Cardiac septum (tissue), 1 donor: Measurements from ENCODE around the gene CIROP. TPM values are rescaled to one million over a fixed set of nuclear protein-coding genes. Genes with fewer than 3 reads are reported as not detected.

Experiments used
- DNase-seq: peaks from one replicate; pipeline ENCODE4 v3.0.0-alpha.2; 2020; ENCODE audit warnings: low spot score
- intact Hi-C: fragments of 100-400 bp; cut with DNase I; formaldehyde crosslinking; loops from one replicate; pipeline ENCODE4 v1.14.0; 2022
- long read RNA-seq: library from polyadenylated mRNA; unstranded; transcript quantifications from one replicate; pipeline ENCODE4 v2.0.0, GENCODE V29; 2021
- total RNA-seq: library from RNA; stranded (reverse); fragmentation: NEBNext Ultra II Directional; extraction: Animal tissue kit (Norgen Biotek cat#: 25700); gene quantifications from one replicate; pipeline ENCODE4 v1.2.1, GENCODE V29; 2021
- donor health status: DM: no; HTN: no; CAD: no.

Gene CIROP, protein sequence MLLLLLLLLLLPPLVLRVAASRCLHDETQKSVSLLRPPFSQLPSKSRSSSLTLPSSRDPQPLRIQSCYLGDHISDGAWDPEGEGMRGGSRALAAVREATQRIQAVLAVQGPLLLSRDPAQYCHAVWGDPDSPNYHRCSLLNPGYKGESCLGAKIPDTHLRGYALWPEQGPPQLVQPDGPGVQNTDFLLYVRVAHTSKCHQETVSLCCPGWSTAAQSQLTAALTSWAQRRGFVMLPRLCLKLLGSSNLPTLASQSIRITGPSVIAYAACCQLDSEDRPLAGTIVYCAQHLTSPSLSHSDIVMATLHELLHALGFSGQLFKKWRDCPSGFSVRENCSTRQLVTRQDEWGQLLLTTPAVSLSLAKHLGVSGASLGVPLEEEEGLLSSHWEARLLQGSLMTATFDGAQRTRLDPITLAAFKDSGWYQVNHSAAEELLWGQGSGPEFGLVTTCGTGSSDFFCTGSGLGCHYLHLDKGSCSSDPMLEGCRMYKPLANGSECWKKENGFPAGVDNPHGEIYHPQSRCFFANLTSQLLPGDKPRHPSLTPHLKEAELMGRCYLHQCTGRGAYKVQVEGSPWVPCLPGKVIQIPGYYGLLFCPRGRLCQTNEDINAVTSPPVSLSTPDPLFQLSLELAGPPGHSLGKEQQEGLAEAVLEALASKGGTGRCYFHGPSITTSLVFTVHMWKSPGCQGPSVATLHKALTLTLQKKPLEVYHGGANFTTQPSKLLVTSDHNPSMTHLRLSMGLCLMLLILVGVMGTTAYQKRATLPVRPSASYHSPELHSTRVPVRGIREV
- not detected for total RNA-seq
- long read RNA-seq, result 0 reads

DNA sequence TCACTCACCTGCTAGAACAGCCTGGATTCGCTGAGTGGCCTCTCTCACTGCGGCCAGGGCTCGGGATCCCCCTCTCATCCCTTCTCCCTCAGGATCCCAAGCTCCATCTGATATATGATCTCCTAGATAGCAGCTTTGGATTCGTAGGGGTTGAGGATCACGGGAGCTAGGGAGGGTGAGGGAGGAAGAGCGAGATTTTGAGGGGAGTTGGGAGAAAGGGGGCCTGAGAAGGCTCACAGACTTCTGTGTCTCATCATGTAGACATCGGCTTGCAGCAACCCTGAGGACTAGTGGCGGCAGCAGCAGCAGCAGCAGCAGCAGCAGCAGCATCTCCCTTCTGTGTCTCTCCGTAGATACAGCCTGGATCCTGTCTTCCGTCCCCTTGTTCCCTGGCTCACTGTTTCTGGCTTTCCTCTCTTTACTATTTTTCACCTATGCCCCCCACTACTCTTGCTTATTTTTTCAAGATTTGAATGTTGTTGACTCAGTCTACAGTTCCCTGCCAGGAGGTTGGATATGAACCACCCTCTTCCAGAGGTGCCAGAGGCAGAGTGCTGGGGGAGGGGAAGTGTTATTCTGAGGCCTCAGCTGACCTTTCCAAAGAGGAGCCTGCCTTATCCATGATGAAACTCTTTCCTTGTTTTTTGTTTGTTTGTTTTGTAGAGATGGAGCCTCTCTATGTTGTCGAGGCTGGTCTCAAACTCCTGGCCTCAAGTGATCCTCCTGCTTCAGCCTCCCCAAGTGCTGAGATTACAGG lies at the start of gene CIROP:
Gene CIROP, minus strand, starts transcription at position 399 of the 757 bp plus-strand sequence. Its CDS starts 69 bp downstream, at position 330.
- DNase-seq, result no peak
- intact Hi-C loops, result no loop called here

DNA sequence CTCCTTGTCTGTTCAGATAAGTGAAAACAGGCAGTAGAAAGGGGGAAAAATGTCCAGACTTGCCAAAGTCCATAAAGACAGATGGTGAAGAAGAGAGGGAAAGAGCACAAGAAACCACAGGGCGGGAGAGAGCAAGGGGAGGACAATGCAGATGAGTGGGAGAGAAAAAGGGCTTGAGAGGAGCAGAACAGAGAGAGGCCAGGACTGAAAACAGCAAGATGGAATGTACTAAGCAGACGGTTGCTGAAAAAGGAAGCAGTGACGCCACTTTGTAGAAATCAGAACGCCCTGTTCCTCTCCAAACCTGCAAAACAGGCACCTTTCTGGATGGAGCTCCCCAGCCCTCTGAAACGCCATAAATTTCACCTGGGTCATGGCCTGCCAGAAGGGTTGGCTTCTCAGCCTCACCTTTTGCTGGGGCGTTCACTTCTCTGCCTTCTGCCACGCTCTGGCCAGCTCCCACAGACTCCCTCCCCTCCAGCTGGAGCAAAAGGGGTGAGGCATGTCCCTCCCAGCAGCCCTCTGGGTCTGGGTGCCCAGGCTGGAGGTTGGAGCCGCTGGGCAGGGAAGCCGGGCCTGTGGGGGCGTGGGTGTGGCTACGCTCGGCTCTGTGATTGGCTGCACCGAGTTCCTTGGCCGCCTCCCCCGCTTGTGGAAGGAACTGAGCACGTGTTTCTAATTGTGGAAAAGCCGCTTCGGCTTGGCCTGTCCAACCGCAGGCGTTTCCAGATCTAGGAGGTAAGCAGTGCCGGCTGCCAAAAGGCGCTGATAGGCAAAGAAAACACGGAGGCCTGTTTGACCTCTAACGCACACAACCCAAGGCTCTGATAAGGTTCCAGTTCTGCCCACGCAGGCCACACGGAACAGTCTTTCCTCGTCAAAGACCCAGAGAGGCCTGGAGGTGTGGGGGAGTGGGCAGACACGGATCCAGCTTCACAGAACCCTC lies 49.3 kb upstream of the CIROP start:
- intact Hi-C loops, result no loop called here
- peak; percentile 90 for DNase-seq

DNA sequence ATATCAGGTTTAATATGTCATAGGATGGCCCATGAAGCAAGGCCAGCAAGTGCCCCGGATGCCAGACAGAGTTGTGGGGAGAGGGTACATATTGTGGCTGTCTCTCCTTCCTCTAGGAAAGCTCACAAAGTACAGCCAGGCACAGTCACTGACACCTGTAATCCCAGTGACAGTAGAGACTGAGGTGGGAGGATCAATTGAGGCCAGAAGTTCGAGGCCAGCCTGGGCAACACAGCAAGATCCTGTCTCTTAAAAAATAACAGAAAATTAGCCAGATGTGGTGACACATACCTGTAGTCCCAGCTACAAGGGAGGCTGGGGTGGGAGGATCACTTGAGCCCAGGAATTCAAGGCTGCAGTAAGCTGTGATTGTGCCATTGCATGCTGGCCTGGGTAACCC lies 46.6 kb upstream of the CIROP start:
- DNase-seq, result no peak

DNA sequence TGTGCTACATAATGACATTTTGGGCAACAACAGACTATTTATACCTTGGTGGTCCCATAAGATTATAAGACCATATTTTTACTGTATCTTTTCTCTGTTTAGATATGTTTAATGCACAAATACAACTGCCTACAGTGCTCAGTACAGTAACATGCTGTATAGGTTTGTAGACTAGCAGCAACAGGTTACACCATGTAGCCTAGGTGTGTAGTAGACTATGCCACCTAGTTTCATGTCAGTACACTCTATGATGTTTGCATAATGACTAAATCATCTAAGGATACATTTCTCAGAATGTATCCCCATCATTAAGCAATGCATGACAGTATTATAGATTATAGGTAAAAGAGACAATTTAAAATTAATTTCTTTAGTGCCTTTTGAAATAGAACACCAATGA lies 45.0 kb upstream of the CIROP start:
- intact Hi-C loops, result no loop called here
- DNase-seq, result no peak

More for the DNA sequence above, 46.6 kb upstream of the CIROP start:
- intact Hi-C loops, result no loop called here

DNA sequence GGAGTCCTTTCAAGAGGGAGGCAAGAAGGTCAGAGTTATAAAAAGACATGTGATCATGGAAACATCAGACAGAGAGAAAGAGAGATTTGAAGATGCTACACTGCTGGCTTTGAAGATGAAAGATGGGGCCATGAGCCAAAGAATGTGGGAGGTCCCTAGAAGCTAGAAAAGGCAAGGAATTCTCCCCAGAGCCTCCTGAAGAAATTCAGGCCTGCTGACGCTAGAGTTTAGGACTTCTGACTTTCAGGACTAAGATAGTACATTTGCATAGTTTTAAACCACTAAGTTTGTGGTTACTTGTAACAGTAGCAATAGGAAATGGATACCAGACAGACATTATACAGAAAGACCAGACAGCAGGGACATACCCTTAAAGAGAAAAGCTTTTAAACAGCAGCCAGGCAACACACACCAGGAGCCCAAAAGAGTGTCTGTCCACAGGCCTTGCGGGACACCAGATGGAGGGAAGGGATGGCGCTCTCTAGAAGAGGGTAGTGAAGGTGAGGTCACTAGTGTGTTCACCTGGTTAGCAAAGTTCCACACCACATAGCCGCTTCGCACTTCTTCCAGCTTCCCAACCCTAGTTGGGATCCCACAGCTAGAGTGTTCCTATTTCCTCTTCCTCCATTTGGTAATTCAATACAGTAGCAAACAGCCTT lies 43.9 kb upstream of the CIROP start:
- intact Hi-C loops, result no loop called here
- no peak for DNase-seq

DNA sequence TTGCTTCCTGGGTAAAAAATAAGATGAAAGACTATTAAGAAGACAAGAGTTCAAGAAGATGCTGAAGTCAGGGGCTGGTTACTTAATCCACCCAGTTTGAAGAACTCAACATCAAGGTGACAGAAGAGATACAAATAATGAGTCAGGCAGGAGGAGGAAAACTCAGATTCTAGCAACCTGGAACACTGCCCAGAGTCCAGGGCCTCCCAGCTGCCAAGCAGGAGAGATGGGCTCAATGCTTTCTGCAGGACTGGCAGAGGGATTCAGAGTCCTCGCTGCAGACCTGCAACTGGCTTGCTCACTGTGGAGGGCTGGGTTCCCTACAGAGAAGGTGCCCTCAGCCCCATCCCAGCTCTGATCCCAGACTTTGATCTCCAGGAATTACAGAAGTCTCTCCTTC lies 42.9 kb upstream of the CIROP start:
- no peak for DNase-seq
- intact Hi-C loops, result no loop called here

DNA sequence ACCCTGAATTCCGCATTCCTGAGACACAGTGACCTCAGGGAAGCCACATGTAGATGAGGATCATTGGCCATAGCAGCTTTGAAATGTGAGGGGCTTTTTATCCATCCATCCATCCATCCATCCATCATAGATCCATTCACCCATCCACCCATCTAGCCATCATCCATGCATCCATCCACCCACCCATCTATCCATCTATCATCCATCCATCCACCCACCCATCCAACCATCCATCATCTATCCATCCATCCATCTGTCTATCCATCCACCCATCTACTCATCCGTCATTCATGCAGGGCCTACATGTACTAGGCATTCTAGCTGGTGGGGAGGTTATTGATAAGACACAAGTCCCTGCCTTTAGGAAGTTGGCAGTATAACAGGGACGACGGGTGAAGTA lies 42.2 kb upstream of the CIROP start:
- no peak for DNase-seq
- intact Hi-C loops, result no loop called here

DNA sequence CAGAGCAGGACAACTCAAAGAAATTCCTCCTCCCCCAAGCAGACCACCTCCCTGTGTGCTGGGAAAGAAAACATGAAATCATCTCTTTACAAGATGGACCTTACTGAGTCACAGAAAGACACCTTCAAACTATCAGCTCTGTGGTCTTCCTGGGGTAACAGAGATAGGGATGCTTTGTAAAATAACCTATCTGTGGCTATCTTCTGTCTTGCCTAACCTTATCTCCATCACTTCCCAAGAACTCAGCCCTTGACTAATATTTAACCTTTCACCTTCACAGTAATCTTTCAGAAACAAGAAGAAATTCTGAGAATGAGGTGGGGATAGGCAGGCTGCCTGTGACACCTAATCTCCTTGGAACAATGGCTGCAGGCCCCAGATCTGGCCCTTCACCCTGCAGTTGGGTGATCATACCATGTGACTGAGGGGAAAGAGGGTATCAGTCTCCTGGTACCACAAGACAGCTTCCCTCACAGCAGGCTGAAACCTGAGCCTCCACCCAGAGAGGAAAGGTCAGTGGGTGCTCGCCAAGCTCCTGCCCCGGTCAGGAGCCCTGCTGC lies 41.6 kb upstream of the CIROP start:
- DNase-seq, result no peak

DNA sequence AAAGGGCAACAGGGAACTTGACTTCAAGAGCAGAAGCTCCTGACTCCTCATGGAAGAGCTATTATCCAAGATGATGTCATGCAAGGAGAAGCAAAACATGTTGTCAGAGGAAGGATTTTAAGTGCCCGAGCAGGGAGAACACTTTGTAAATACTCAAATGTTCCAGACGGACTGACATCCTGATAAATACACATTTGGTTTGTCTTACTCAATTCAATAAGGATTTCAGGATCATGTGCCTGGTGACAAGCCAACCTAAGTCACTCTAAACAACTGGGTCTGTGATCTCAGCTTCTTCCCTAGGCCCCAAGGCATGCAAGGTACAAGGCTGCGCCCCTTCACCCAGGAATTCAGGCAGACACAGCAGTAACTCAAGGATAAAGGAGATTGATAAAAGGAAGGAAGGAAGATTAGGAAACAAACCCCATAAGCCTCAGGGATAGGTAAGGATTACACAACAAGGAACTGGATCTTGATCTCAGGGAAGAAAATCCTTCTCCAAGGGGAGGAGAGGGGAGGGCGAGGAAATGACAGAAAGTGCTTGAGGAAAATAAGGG lies 41.1 kb upstream of the CIROP start:
- intact Hi-C loops, result no loop called here
- DNase-seq, result no peak

More for the DNA sequence above, 41.6 kb upstream of the CIROP start:
- intact Hi-C loops, result no loop called here

DNA sequence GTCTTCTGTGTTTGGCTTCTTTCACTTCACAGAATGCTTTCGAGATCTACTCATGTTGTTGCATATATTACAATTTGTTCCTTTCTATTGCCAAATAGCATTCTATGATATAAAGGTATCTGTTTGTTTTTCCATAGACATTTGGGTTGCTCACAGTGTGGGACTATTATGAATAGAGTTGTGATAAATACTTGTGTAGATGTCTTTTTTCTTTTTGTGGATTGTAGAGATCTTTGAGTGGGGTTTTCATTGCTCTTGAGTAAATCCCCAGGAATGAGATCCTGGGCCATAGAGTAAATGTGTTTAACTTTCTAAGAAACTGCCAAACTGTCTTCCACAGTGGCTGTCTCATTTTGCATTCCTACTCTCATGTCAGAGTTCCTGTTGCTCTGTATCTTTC lies 39.1 kb upstream of the CIROP start:
- intact Hi-C loops, result no loop called here
- DNase-seq, result no peak

DNA sequence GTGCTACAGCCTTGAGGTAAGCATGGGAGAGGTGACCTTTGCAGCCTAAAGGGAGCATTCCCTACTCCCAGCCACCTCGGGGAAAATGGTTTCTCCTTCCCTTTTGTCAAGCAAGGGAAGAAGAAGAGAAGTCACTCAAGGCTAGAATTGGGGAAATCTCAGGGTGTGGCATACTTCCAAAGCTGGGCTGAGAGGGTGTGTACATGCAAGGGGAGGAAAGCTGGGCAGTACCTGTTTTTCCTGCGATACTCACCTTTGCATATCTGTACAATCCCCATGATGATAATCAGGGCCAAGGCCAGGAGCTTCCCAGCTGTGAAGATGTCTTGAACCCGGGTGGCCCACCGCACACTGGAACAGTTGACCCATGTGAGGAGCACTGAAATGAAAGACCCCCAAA lies 38.0 kb upstream of the CIROP start:
- intact Hi-C loops, result no loop called here

DNA sequence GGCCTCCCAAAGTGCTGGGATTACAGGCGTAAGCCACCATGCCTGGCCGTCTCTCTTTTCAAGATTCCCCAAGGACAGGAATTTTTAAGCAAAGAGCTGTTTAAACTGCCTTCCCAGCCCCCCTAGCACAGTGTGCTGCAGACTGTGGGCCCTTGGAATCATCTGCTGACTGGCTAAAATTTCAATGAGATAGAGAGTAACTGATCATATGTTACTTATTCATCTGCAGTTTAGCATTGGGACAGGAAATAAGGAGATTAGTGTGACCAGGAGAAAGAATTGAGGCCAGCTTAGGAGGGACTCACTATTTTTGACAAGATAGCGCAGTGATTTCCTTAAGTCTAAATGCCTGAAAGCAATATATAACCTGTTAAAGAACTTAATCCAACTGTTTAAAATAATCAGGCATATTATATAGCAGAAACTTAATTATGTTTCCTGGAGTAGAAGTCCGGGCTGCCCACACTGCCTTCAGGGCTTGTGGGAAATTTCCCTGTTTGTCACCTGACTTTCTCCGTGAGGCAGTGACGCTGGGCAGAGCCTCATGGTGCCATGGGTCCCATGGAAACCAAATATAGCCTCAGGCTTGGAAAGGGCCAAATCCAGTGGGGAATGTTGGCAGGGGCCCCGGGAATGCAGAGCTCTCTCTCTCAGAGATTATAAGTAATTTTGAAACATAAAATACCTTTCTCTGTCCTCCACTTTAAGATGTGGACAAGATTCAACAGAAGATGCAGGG lies 37.1 kb upstream of the CIROP start:
- peak; percentile 79 for DNase-seq
- intact Hi-C loops, result no loop called here

More for the DNA sequence above, 38.0 kb upstream of the CIROP start:
- DNase-seq, result no peak

DNA sequence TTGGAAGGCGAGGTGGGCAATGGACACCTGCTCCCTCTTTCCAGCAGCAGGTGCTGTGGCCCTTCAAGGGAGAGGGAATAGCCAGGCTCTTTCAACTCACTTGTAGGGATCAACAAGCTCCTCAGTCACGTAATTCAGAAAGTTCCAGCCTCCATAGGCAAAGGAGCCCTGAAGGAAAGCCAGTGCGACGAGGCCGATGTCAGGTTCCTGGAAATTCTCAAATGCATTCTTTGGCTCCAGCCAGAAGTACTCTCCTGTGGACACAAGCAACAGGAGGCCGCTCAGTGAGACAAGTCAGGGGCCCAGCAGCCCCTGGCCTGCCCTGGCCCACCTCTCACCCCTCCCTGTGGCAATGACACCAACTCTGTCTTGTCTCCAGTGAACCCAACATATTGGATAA lies 35.6 kb upstream of the CIROP start:
- no peak for DNase-seq
- intact Hi-C loops, result no loop called here

DNA sequence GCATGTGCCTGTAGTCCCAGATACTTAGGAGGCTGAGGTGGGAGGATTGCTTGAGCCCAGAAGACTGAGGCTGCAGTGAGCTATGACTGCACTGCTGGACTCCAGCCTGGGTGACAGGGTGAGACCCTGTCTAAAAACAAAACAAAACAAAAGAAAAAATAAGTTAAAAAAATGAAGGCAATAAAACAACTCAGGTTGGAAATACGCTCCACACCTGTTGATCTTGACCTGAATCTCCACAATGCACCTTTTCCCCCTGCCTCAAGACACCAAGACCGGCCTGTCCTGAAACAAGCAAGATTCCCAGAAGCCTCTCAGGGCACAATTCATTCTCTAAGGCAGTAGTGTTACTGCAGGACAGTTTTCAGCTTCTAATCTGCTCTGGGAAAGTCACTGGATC lies 35.1 kb upstream of the CIROP start:
- intact Hi-C loops, result no loop called here

DNA sequence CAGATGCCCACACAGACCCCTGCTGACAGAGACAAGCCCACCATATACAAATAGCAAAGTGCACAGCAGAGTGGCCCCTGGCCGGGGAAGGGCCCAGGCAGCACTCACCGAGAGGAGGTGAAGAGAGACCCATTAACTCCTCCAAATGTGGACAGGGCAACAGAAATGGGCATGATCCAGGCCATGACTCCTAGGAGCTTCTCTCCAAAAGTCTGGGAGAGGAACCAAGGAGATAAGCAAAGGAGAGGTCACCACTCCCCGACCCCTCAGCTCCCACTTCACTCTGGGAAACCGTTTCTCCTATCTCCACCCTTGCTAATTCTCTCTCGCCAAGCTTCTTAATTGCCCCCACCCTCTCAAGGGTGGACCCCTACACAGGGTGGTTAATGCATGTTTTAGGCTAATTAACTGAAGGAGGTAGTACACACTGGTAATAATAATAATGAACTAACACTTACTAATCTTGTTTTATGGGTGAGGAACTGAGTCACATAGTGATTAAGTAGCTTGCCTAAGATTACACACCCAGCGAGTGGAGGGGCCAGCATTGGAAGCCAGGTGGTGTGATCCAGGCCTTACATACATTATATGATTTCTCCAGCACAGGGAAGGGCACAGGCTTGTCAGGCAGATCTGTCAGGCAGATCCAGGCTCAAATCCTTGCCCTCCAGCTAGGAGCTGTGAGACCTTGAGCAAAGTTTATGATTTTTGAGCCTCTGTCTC lies 33.2 kb upstream of the CIROP start:
- no peak for DNase-seq
- intact Hi-C loops, result no loop called here

More for the DNA sequence above, 35.1 kb upstream of the CIROP start:
- no peak for DNase-seq

DNA sequence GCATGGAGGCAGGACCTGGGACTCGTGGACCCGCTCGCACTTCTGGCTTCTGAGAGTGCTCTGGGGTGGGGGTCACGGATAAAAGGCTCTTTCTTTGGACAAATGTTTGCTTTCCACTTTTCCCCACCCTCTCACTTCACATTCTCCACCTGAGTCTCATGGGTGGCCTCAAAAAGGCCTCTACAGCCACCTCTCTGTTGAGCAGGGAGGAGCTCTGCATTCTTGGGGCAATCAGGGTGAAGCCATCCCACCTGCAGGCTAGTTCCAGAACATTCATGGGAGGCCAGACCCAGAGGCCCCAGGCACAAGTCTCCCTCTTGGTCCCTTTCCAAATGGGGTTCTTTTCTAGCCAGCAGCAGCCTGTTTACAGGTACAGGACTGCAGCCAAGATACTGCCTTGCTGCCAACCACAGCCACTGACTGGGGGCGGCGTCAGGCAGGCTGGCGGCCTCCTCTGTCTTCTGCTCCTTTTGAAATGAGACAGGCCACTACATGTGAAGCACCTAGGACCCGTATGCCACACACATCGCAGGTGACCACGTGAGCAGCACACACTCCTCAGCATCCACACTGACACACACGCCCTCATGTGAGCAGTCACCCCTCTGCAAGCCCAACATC lies 32.5 kb upstream of the CIROP start:
- no peak for DNase-seq
- intact Hi-C loops, result no loop called here
